HG03439 (cell line): ENCODE measurements around the gene GABRG3.

ENCODE experiments used
- ATAC-seq: cut with Tn5 transposase; IDR thresholded peaks from one replicate; pipeline ENCODE4 v1.9.1; 2021; ENCODE audit warnings: mild to moderate bottlenecking, moderate library complexity; ENCODE audit not compliant: unreplicated experiment

The GABRG3 gene

GRCh38 chr15:27237319-27237939 lies 266.4 kb downstream of the GABRG3 start:
- no peak for ATAC-seq

DNA sequence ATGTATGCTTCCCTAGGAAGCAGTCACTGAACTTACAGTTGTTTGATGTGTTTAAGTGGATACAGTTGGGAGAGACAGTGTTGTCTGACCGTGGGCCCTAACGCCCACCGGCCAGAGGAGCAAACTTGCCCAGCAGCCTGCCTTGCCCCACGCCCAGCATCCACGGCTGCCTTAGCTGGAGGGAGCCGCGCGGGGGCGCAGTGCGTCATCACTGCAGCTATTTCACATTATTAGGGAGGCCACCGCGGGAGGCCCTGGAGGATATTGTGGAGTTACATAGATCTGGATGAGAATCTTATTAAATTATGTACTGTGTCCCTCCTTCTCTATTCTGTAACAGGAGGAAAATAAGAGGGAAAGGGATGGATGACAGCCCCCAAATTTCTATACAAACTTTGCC lies 267.2 kb downstream of the GABRG3 start:
- no peak for ATAC-seq

- ATAC-seq = no peak
Observed at GRCh38 chr15:27238707-27239423, 267.9 kb downstream of the GABRG3 start.

- ATAC-seq = no peak
Observed at GRCh38 chr15:27241943-27242342, 271.0 kb downstream of the GABRG3 start.

GRCh38 chr15:27244047-27244446 lies 273.1 kb downstream of the GABRG3 start:
- ATAC-seq = no peak

DNA sequence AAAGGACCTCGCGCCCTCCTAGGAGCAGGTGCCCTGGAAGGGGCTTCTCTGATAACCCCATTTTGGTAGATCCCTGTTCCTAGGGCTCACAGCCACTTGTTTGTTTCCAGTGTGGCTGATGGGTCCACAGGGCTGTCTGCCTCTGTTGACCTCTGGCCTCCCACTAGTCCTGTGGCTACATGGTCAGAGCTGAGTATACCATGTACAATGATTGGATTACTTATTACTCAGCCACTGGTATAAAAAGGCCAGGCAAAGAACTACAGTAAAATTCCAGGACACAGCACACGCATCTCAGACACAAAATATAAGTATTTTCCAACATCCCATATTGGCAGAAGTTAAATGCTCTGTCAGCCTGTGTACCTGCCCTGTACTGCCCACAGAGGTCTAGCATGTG lies 277.3 kb downstream of the GABRG3 start:
- no peak for ATAC-seq

GRCh38 chr15:27249046-27249759 lies 278.2 kb downstream of the GABRG3 start:
- ATAC-seq = no peak

DNA sequence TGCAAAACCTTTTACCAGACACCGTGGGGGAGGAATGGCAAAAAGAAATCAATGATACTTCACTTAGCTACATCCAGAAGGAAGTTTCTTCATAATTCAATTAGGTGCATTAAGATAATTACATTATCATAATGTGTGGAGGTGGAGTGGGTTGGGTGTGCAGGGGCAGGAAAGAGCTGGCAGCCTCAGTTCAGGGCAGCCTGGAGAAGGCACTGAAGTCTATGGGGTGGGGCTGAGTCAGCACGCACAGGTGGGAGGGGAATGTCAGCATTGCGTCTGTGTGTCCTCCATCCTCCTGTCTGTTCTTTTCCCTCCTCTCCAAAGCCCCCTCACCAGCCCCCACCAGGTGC lies 278.8 kb downstream of the GABRG3 start:
- ATAC-seq = no peak

DNA sequence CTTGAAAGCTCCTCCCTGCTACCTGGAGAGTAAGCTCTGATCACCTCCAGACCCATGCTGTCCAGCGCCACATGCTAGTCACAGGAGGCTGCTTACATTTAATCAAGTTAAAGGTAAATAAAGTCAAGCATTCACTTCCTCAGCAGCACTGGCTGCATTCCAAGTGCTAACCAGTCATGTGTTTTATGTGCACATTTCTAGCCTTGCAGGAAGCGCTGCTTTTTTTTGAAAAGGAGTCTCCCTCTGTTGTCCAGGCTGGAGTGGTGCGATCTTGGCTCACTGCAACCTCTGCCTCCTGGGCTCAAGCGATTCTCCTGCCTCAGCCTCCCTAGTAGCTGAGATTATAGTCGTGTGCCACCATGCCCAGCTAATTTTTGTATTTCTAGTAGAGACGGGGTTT lies 279.2 kb downstream of the GABRG3 start:
- ATAC-seq = no peak

GRCh38 chr15:27254055-27254454 lies 283.1 kb downstream of the GABRG3 start:
- no peak for ATAC-seq

- ATAC-seq = no peak
Observed at GRCh38 chr15:27254801-27255200, 283.8 kb downstream of the GABRG3 start.

DNA sequence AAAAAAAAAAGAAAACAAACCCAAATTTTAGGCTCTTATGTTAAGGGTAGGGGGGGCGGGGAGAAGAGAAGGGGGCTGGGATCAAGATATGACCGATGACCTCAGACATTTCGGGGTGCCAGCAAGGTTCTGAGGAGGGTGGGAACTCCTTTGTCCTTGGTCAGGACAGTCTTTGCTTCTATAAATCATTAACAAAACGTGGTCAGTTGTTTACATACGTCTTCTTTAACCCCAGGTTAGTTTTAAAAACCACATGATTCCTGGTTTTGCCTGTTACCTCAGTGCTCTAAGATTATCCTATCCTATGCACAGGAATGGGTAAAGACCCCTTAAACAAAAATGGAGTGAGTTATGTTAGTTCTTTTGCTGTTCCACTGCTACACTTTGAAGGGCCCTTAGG lies 285.5 kb downstream of the GABRG3 start:
- ATAC-seq = no peak

DNA sequence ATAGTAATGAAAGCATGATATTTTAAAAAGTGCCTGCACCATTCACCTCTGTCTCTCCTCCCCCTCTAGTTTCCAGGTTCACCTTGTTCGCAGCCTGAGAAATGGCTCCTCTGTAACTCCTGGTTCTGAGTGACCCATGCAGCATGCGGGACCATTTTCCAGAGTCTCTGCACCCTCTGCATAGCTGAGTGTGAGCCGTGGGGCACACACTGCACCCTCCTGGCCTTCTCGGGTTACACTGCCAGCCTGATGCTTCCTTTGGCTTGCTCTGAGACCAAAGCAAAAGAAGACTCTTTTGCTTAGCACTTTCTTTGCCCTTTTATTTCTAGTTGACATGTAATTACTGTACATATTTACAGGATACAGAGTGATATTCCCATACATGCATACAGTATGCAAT lies 287.3 kb downstream of the GABRG3 start:
- no peak for ATAC-seq

- no peak for ATAC-seq
Observed at GRCh38 chr15:27260523-27260922, 289.5 kb downstream of the GABRG3 start.

DNA sequence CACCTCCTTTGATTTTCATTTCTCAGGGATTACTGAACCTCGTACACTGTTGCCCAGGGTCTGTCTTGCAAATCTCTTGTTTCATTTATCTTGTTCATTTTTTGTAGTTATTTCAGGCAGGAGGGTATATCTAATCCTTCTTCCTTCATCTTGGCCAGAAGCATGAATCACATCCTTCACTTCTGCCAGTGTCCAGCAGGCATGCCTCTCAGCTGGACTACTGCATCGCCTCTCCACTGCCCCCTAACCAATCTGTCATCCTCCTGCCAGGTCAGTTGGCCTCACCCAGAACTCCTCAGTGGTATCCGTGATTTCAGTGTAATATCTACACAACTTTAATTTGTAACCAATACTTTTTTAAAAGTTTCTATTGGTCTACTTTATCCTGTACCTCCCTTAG lies 297.9 kb downstream of the GABRG3 start:
- no peak for ATAC-seq

- ATAC-seq = no peak
Observed at GRCh38 chr15:27271258-27271657, 300.3 kb downstream of the GABRG3 start.

GRCh38 chr15:27272427-27272826 lies 301.4 kb downstream of the GABRG3 start:
- ATAC-seq = no peak

DNA sequence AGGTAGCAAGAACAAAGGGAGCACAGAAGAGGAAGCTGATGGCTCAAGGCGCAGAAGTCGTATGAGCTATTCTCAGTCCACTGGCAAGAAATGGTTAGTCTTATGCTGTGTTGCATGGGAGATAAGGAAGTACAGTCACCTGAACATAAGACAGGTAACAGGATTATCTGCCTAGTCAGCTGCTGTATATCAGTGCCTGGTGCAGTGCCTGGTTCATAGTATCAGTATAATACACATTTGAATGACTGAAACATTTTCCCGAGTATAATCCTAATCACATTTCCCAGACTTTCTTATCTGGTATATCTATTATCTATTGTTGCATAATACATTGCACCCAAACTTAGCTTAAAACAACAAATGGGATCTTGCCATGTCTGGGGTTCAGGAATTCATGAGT lies 302.5 kb downstream of the GABRG3 start:
- no peak for ATAC-seq

DNA sequence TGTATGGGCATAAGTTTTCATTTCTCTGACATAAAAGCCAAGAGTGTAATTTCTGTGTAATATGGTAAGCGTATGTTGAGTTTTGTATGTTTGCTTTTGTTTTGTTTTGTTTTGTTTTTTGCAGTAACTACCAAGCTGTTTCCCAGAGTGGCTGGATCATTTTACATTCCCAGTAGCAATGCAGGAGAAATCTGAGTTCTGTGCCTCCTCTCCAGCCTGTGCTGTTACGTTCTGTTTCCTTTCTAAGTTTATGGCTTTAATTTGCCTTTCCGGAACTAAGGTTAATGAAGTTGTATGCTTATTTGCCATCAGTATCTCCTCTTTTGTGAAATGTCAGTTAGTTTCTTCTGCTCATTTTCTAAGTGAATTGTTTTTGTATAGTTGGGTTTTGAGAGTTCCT lies 307.8 kb downstream of the GABRG3 start:
- no peak for ATAC-seq

DNA sequence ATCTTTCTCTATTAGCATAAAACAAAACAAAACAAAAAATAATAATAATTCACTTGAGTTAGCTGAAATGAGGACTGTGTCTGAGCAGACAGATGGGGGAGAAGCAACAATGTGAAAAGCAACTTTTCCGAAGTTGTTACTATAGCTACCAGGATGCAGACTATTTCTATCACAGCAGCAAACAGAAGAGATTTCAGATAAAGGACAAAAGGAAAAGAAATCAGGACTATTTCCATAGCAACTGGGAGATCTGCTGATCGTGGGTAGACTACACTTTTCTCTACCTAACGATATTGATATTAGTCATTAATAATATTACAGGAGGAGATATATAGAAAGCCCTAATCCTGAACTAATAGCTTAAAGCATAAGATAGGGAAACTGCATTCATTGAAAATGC lies 321.7 kb downstream of the GABRG3 start:
- no peak for ATAC-seq

- ATAC-seq = no peak
Observed at GRCh38 chr15:27293607-27294006, 322.6 kb downstream of the GABRG3 start.

DNA sequence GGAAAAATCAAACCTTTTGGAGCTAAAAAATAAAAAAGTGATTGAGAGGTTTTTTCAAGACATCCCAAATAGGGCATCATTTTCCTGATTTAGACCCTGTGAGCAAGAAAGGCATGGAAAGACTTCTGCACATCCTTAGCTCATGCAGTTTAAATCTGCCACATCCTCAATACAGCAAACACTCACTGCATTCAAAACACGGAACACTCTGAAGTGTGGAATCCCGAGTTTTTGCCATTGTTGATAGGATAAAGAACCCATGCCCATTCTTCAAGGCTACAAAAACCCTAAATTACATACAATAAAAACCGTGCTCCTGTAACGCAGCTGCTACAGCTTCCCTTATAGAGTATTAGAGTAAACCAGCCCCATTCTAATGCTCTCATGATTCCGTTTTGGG lies 346.8 kb downstream of the GABRG3 start:
- no peak for ATAC-seq
